Adrenal gland (tissue), 12 donors: ENCODE results near the gene CDC42BPG. TPM values are rescaled to one million over a fixed set of nuclear protein-coding genes. Genes with fewer than 3 reads are reported as not detected.

Source experiments
- DNase-seq, 7 donors: peaks; one replicate each; pipeline ENCODE4 v3.0.0-alpha.2; 2019 to 2020
- H3K27ac ChIP-seq, 5 donors: fragments of 200-600 bp; sonication (generic) in 4 of 5; 1 replicate in 3 of 5; 2 replicates in 2 of 5; pipeline versions ENCODE4 v1.5.1 to v1.8.0; 2016 to 2020; ENCODE audit warnings: mild to moderate bottlenecking in 1 of 5
- H3K27me3 ChIP-seq: fragments of 200-600 bp; 2 replicates; pipeline ENCODE4 v1.8.0; 2021
- H3K36me3 ChIP-seq, 2 donors: fragments of 200-600 bp; replicated peaks in 1 of 2; 1 replicate in 1 of 2; 2 replicates in 1 of 2; pipeline versions ENCODE4 v1.5.1 to v1.8.0; 2018 to 2022
- H3K4me1 ChIP-seq, 2 donors: fragments of 200-600 bp; replicated peaks in 1 of 2; 1 replicate in 1 of 2; 2 replicates in 1 of 2; pipeline versions ENCODE4 v1.5.1 to v1.8.0; 2018 to 2021
- H3K4me3 ChIP-seq, 4 donors: fragments of 200-600 bp; sonication (generic) in 3 of 4; one replicate each; pipeline ENCODE4 v1.5.1; 2016 to 2018
- H3K9me3 ChIP-seq, 3 donors: fragments of 200-600 bp; sonication (generic) in 1 of 3; replicated peaks in 1 of 3; 1 replicate in 2 of 3; 2 replicates in 1 of 3; pipeline versions ENCODE4 v1.5.1 to v1.8.0; 2016 to 2021
- POLR2A ChIP-seq, 2 donors: fragments of 450-650 bp; IDR thresholded peaks; one replicate each; pipeline ENCODE4 v1.6.1; 2017; ENCODE audit warnings: antibody characterized with exemption in 2 of 2, mild to moderate bottlenecking in 2 of 2, moderate library complexity in 1 of 2
- WGBS, 4 donors: extraction: QIAGEN DNeasy Blood & Tissue Kit in 2 of 4; methylation state at CpG; one replicate each; pipeline versions ENCODE4 v1.1.5 to v1.1.7; 2013 to 2017; 5-methylcytosine and 5-hydroxymethylcytosine counted together
- intact Hi-C, 2 donors: fragments of 100-400 bp; cut with DNase I; formaldehyde crosslinking; loops; one replicate each; pipeline versions ENCODE4 v1.14.1 to v1.15.0; 2022 to 2023
- polyA plus RNA-seq, 3 donors: library from polyadenylated mRNA; stranded (reverse); fragments of 200-250 nt in 2 of 3; fragments of 350-450 nt in 1 of 3; fragmentation: Illumina TruSeq in 1 of 3; extraction: RNeasy Lipid Tissue Mini Kit (QIAGEN cat#74804) in 1 of 3; gene quantifications; one replicate each; pipeline ENCODE4 v1.2.3, GENCODE V29; 2013 to 2014
- total RNA-seq, 9 donors: library from RNA; depleted of rRNA in 4 of 9; stranded (reverse); fragments of >200 nt in 4 of 9; fragments of 120-200 nt in 1 of 9; fragmentation: NEBNext Ultra II Directional in 1 of 9; extraction: Animal tissue kit (Norgen Biotek cat#: 25700) in 1 of 9; gene quantifications; one replicate each; pipeline versions ENCODE4 v1.1.0 to v1.2.4, GENCODE V29; 2013 to 2023
- TF ChIP-seq, protein P1 (sequence below), 6 experiments: fragments of 450-650 bp in 4 of 6; fragments of 200-600 bp in 2 of 6; sonication (generic) in 1 of 6; IDR thresholded peaks; 1 replicate in 5 of 6; 2 replicates in 1 of 6; pipeline versions ENCODE4 v1.5.1 to v1.8.0; 2016 to 2021; ENCODE audit warnings: antibody characterized with exemption in 6 of 6, mild to moderate bottlenecking in 2 of 6, moderate library complexity in 1 of 6
- donor health status: healthy with polysubstance abuse.
- donor health status: Bipolar disorder and iron deficiency.
- donor health status: DM: yes; HTN: yes; CAD: no.
- donor health status: DM: no; HTN: no; CAD: no.
- donor health status: DM: no; HTN: no; CAD: no.
- donor health status: DM: yes; HTN: yes; CAD: no.

The CDC42BPG gene
- total and polyA plus RNA-seq, 12 donors: 3.1 to 12.9 (median 6.7) TPM

- Histone ChIP-seq H3K4me3 (no peak overlapping the region), H3K36me3 (peaks cover 0 to 12% of the 10 kb centered on the region in 2 donors), H3K27me3 (no peaks in the 10 kb centered on the region), H3K9me3 (no peaks in the 10 kb centered on the region), H3K27ac (no peak overlapping the region), H3K4me1 (no peaks in the 10 kb centered on the region)
- no peak for TF ChIP-seq POLR2A (IDR thresholded peaks at IDR 0.05)
- TF ChIP-seq, protein P1, sequence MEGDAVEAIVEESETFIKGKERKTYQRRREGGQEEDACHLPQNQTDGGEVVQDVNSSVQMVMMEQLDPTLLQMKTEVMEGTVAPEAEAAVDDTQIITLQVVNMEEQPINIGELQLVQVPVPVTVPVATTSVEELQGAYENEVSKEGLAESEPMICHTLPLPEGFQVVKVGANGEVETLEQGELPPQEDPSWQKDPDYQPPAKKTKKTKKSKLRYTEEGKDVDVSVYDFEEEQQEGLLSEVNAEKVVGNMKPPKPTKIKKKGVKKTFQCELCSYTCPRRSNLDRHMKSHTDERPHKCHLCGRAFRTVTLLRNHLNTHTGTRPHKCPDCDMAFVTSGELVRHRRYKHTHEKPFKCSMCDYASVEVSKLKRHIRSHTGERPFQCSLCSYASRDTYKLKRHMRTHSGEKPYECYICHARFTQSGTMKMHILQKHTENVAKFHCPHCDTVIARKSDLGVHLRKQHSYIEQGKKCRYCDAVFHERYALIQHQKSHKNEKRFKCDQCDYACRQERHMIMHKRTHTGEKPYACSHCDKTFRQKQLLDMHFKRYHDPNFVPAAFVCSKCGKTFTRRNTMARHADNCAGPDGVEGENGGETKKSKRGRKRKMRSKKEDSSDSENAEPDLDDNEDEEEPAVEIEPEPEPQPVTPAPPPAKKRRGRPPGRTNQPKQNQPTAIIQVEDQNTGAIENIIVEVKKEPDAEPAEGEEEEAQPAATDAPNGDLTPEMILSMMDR (IDR thresholded peaks at IDR 0.05): no peak
- intact Hi-C loops: loop anchor here in 1 of 2 donors (10.0 kb wide), 1 partner anchor 46 kb away; no protein-coding TSS in a partner anchor
- peak in 1 of 7 donors; percentile 16 for DNase-seq
- WGBS, 4 donors: 87 to 91% (median 90%) methylated on average over 7 to 9 of the region's 9 CpGs
These were observed 55.9 kb downstream of the CDC42BPG start for GRCh38 chr11:64788321-64789215.

- Histone ChIP-seq H3K4me3 (no peak overlapping the region), H3K27me3 (no peaks in the 10 kb centered on the region), H3K36me3 (peaks cover 0 to 12% of the 10 kb centered on the region in 2 donors), H3K4me1 (no peaks in the 10 kb centered on the region), H3K9me3 (no peaks in the 10 kb centered on the region), H3K27ac (no peak overlapping the region)
- intact Hi-C loops: loop anchor here in 1 of 2 donors (10.0 kb wide), 1 partner anchor 47 kb away; no protein-coding TSS in a partner anchor
- no peak for TF ChIP-seq POLR2A (IDR thresholded peaks at IDR 0.05)
- TF ChIP-seq, protein P1 (IDR thresholded peaks at IDR 0.05): peak; percentile 51 to 72 (median 64)
- WGBS, 4 donors: 35 to 49% (median 42%) methylated on average over 11 to 15 of the region's 15 CpGs
- DNase-seq: peak in 6 of 7 donors; percentile 64 to 83 (median 79)
These were observed 56.7 kb downstream of the CDC42BPG start for GRCh38 chr11:64787526-64788320.

GRCh38 chr11:64786308-64786707 lies 58.1 kb downstream of the CDC42BPG start:
- Histone ChIP-seq H3K4me1 (no peaks in the 10 kb centered on the region), H3K4me3 (no peak overlapping the region), H3K9me3 (no peaks in the 10 kb centered on the region), H3K27me3 (no peaks in the 10 kb centered on the region), H3K36me3 (peaks cover 0 to 12% of the 10 kb centered on the region in 2 donors), H3K27ac (no peak overlapping the region)
- TF ChIP-seq, protein P1 (IDR thresholded peaks at IDR 0.05): no peak
- TF ChIP-seq POLR2A (IDR thresholded peaks at IDR 0.05): no peak
- WGBS, 4 donors: 85 to 91% (median 89%) methylated on average over 10 of the region's 10 CpGs
- peak in 1 of 7 donors; percentile 18 for DNase-seq
- intact Hi-C loops: loop anchor here in 1 of 2 donors (10.0 kb wide), 1 partner anchor 48 kb away; no protein-coding TSS in a partner anchor
